Body of pancreas (tissue), 4 donors: Measurements from ENCODE around the gene LYRM4. TPM values are rescaled to one million over a fixed set of nuclear protein-coding genes. Genes with fewer than 3 reads are reported as not detected.

Experiments
- ATAC-seq: fragments of 150-250 bp; one replicate; pipeline ENCODE4 v1.9.1; 2016
- DNase-seq, 4 donors: peaks; one replicate each; pipeline ENCODE4 v3.0.0-alpha.2; 2019
- H3K27ac ChIP-seq, 4 donors: fragments of 200-600 bp; sonication (generic); 1 replicate in 3 of 4; 2 replicates in 1 of 4; pipeline versions ENCODE4 v1.5.1 to v1.6.1; 2016 to 2019; ENCODE audit warnings: mild to moderate bottlenecking in 1 of 4, mixed read lengths in 1 of 4, moderate library complexity in 1 of 4
- H3K27me3 ChIP-seq, 2 donors: fragments of 200-600 bp; sonication (generic); one replicate each; pipeline ENCODE4 v1.6.0; 2016; ENCODE audit warnings: mild to moderate bottlenecking in 1 of 2
- H3K36me3 ChIP-seq, 2 donors: fragments of 200-600 bp; sonication (generic); replicated peaks in 1 of 2; 2 replicates each; pipeline ENCODE4 v1.5.1; 2016; ENCODE audit warnings: low read depth in 2 of 2; ENCODE audit not compliant: insufficient read depth in 1 of 2
- H3K4me1 ChIP-seq: fragments of 200-600 bp; sonication (generic); one replicate; pipeline ENCODE4 v1.6.0; 2016
- H3K4me3 ChIP-seq, 2 donors: fragments of 200-600 bp; sonication (generic); 1 replicate in 1 of 2; 2 replicates in 1 of 2; pipeline ENCODE4 v1.5.1; 2016 to 2019
- H3K9me3 ChIP-seq, 3 donors: fragments of 200-600 bp; sonication (generic); 1 replicate in 2 of 3; 2 replicates in 1 of 3; pipeline ENCODE4 v1.5.1; 2016
- POLR2A ChIP-seq, 3 donors: fragments of 450-650 bp; IDR thresholded peaks; one replicate each; pipeline ENCODE4 v1.6.1; 2016; ENCODE audit warnings: antibody characterized with exemption in 3 of 3, mild to moderate bottlenecking in 2 of 3
- whole genome bisulfite sequencing, 2 donors: methylation state at CpG; one replicate each; pipeline ENCODE4 v1.1.5; 2017; 5-methylcytosine and 5-hydroxymethylcytosine counted together
- intact Hi-C: fragments of 100-400 bp; cut with DNase I; formaldehyde crosslinking; loops from one replicate; pipeline ENCODE4 v1.15.1; 2023
- total RNA-seq, 2 donors: library from RNA; depleted of rRNA; stranded (reverse); fragments of >200 nt; gene quantifications; one replicate each; pipeline ENCODE4 v1.1.0, GENCODE V29; 2016
- TF ChIP-seq, protein P1 (sequence below), 7 experiments: fragments of 450-650 bp in 4 of 7; fragments of 200-600 bp in 3 of 7; sonication (generic) in 3 of 7; IDR thresholded peaks; one replicate each; pipeline ENCODE4 v1.5.1; 2016 to 2019; ENCODE audit warnings: antibody characterized with exemption in 7 of 7

The LYRM4 gene
- total RNA-seq, 2 donors from 2014 or later = 15.3 to 18.5 TPM

DNA sequence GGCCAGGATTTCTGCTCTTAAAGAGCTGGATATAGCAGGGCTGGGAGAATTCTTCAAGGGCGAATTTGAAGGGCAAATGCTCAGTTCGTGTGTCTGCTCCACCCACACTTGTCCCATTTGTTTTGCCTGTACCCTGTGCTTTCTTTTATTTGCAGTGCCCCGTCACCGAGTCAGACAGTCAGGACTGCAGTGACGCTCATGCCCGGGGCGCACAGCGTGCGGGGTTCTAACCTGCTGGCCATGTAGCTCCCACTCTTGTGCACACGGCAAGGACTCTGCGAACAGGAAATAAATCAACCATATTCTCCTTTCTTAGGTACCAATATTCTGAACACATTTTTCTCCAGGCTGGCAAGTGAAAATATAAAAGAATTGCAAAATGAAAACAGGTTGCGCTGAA lies 17.7 kb downstream of the LYRM4 start:
- Histone ChIP-seq H3K4me3 (no peak overlapping the region), H3K4me1 (no peaks in the 10 kb centered on the region), H3K27me3 (no peaks in the 10 kb centered on the region), H3K27ac (no peak overlapping the region), H3K36me3 (no peaks in the 10 kb centered on the region), H3K9me3 (no peaks in the 10 kb centered on the region)
- no peak for ATAC-seq
- intact Hi-C loops = no loop called here
- TF ChIP-seq POLR2A (IDR thresholded peaks at IDR 0.05) = no peak
- TF ChIP-seq, protein P1, sequence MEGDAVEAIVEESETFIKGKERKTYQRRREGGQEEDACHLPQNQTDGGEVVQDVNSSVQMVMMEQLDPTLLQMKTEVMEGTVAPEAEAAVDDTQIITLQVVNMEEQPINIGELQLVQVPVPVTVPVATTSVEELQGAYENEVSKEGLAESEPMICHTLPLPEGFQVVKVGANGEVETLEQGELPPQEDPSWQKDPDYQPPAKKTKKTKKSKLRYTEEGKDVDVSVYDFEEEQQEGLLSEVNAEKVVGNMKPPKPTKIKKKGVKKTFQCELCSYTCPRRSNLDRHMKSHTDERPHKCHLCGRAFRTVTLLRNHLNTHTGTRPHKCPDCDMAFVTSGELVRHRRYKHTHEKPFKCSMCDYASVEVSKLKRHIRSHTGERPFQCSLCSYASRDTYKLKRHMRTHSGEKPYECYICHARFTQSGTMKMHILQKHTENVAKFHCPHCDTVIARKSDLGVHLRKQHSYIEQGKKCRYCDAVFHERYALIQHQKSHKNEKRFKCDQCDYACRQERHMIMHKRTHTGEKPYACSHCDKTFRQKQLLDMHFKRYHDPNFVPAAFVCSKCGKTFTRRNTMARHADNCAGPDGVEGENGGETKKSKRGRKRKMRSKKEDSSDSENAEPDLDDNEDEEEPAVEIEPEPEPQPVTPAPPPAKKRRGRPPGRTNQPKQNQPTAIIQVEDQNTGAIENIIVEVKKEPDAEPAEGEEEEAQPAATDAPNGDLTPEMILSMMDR (IDR thresholded peaks at IDR 0.05) = no peak
- no peak for DNase-seq
- 89% methylated on average over 12 of the region's 12 CpGs for WGBS, 2 donors

DNA sequence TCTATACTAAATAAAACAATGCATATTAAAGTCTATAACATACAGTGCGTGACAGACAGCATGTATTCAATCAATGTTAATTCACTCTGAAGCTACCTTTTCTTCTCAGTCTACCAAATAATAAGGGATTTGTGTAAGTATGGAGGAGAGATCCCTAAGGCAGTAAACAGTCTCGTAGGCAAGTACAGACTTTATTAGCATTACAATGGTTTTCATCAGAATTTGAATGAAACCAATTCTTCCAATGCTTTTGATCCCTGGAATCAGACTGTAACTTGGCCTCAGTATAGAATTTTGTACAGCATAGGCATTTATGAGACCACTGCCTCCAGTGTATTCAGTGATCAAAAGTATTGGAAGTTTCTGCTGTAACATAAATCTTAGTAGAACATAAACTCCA lies 19.5 kb downstream of the LYRM4 start:
- Histone ChIP-seq H3K4me1 (no peaks in the 10 kb centered on the region), H3K27me3 (no peaks in the 10 kb centered on the region), H3K27ac (no peak overlapping the region), H3K36me3 (no peaks in the 10 kb centered on the region), H3K9me3 (no peaks in the 10 kb centered on the region), H3K4me3 (no peak overlapping the region)
- 95% methylated on average over 2 of the region's 2 CpGs for WGBS, 2 donors
- no peak for ATAC-seq
- no peak for DNase-seq
- no peak for TF ChIP-seq POLR2A (IDR thresholded peaks at IDR 0.05)
- TF ChIP-seq, protein P1 (IDR thresholded peaks at IDR 0.05) = no peak
- intact Hi-C loops = no loop called here

DNA sequence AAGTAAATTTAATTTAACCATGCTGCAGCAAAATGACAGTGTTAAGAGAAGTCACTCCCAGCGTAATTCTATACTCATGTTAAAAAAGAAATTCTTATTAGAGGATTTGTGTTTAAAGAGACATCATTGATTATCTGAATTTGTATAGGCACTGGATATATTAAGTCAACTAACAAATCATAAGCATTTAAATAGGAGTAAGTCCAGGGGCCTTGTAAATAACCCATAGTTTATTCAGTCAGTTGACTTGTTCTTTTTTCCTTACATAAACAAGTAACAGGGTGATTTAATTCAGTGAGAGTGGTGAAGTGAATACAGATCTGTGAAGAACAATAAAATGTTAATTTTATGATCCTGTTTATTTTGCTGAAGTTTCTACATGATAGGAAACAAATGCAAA lies 22.4 kb downstream of the LYRM4 start:
- intact Hi-C loops = no loop called here
- Histone ChIP-seq H3K4me1 (no peaks in the 10 kb centered on the region), H3K36me3 (no peaks in the 10 kb centered on the region), H3K27me3 (no peaks in the 10 kb centered on the region), H3K27ac (no peak overlapping the region), H3K4me3 (no peak overlapping the region), H3K9me3 (no peaks in the 10 kb centered on the region)
- DNase-seq (no peak), ATAC-seq (no peak)
- 86 to 93% methylated on average over 1 of the region's 1 CpG for WGBS, 2 donors
- TF ChIP-seq, protein P1 (IDR thresholded peaks at IDR 0.05) = no peak
- no peak for TF ChIP-seq POLR2A (IDR thresholded peaks at IDR 0.05)

DNA sequence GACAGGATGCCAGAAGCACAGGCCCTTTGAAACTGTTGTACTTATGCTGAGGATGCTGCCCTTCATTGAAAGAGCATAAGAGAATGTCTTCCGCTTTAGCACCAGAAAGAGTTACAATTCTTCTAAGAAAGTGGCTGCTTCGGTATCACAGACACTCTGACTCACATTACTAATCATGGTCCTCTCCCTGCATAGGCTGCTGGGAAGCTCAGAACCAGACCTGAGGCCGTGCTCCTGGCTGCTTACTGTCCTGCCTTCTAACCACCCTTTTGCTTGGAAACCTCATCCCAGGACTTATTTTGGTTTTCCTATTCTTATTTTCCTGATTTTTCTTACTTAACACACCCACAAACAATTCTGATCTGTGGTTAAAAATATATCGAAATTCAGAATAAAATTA lies 22.9 kb downstream of the LYRM4 start:
- ATAC-seq (no peak), DNase-seq (no peak)
- Histone ChIP-seq H3K4me3 (no peak overlapping the region), H3K27ac (no peak overlapping the region), H3K9me3 (no peaks in the 10 kb centered on the region), H3K27me3 (no peaks in the 10 kb centered on the region), H3K36me3 (no peaks in the 10 kb centered on the region), H3K4me1 (no peaks in the 10 kb centered on the region)
- intact Hi-C loops = no loop called here
- WGBS, 2 donors = 85 to 88% methylated on average over 4 of the region's 4 CpGs
- no peak for TF ChIP-seq POLR2A (IDR thresholded peaks at IDR 0.05)
- TF ChIP-seq, protein P1 (IDR thresholded peaks at IDR 0.05) = no peak

DNA sequence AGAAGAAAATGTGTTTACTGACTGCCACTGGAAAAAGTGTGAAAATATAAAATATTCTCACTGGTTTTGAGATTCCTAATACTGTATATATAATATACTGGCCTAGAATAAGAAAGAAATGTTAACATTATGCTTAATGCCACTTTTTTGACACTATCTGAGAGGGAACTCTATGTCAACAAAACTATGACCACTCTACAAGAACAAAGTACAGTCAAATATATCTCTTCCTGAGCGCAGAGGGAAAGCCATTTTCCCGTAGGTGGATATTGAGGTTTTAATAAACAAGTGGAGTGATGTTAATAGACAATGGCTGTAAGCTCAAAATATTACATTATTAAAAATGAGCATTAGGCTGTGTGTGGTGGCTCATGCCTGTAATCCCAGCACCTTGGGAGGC lies 24.9 kb downstream of the LYRM4 start:
- TF ChIP-seq POLR2A (IDR thresholded peaks at IDR 0.05) = no peak
- TF ChIP-seq, protein P1 (IDR thresholded peaks at IDR 0.05) = no peak
- Histone ChIP-seq H3K4me3 (no peak overlapping the region), H3K27me3 (no peaks in the 10 kb centered on the region), H3K4me1 (peaks cover 6% of the 10 kb centered on the region), H3K27ac (no peak overlapping the region), H3K36me3 (no peaks in the 10 kb centered on the region), H3K9me3 (no peaks in the 10 kb centered on the region)
- intact Hi-C loops = no loop called here
- DNase-seq (no peak), ATAC-seq (no peak)
- 91 to 98% methylated on average over 2 of the region's 2 CpGs for WGBS, 2 donors
